Epithelial cell of umbilical artery (primary cell): ENCODE measurements around the gene CFAP298. TPM values are rescaled to one million over a fixed set of nuclear protein-coding genes. Genes with fewer than 3 reads are reported as not detected.

ENCODE experiments used
- total RNA-seq: library from RNA; depleted of rRNA; stranded (reverse); fragments of >200 nt; gene quantifications from 2 replicates; pipeline ENCODE4 v1.2.3, GENCODE V29; 2014

CFAP298 gene, protein sequence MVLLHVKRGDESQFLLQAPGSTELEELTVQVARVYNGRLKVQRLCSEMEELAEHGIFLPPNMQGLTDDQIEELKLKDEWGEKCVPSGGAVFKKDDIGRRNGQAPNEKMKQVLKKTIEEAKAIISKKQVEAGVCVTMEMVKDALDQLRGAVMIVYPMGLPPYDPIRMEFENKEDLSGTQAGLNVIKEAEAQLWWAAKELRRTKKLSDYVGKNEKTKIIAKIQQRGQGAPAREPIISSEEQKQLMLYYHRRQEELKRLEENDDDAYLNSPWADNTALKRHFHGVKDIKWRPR
- total RNA-seq, result 25.3 and 34.8 TPM in 2 replicates

DNA sequence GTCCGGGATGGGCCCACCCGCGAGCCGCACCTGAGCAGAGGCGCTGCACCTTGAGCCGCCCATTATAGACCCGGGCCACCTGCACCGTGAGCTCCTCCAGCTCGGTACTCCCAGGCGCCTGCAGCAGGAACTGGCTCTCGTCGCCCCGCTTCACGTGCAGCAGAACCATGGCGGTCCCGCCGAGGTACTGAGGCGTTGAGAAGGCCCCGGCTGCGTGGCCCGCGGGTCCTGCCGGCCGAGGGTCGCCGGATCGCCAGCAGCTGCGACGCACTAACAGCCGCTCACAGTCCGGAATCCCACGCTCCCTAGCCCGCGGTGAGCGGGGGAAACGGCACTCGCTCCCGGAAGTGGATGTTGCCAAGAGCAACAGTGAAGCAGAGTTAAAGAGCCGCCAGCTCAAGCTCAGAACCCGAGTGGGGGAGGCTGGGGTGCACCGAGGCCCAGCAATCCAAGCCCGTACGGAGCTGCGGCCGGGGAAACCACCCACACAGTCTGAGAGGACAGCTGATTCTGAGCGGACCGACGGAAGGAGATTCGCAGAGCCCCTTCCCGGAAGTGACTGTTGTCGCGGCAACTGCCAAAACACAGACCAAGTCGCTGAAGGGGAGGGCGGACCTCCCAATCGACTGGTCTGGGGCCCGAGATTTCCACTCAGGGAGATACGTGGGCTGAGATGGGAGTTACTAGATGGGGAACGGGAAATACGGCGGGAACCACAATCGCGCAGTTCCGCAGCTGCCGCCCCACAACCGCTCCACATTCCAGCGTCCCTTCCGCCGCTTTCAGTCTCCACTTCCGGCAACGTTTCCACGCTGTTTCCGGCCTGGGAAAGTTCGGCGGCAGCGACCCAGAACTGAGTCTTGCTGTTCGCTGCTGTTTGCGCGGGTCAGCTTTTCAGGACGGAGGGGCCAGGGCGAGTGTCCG, at the start of gene CFAP298:
CFAP298 (minus strand) TSS at position 303 of the 924 bp plus-strand sequence; CDS start at position 169, 134 bp downstream.

GRCh38 chr21:32585042-32585710, 27.0 kb downstream of the CFAP298 start, which contains the start of gene TCP10L:
Gene TCP10L, minus strand, starts transcription at chr21:32585523. Its CDS starts 1,219 bp downstream, at chr21:32584304.

Other genes starting within 250 kb of the CFAP298 start
- 15.6 and 18.5 TPM in 2 replicates for gene URB1, start 219.4 kb downstream of the CFAP298 start, total RNA-seq
- gene EVA1C, start 199.7 kb downstream of the CFAP298 start, total RNA-seq, result 24.2 and 35.1 TPM in 2 replicates
- not detected in 2 replicates for gene TCP10L, start 26.9 kb downstream of the CFAP298 start, total RNA-seq
- 4.2 and 10.0 TPM in 2 replicates for gene SYNJ1, start 115.6 kb upstream of the CFAP298 start, total RNA-seq
- gene PAXBP1, start 159.4 kb upstream of the CFAP298 start, total RNA-seq, result 22.4 and 36.8 TPM in 2 replicates